ENCODE results near the gene ZNF560. TPM values are rescaled to one million over a fixed set of nuclear protein-coding genes. Genes with fewer than 3 reads are reported as not detected.

The ZNF560 gene
- total and polyA plus RNA-seq, 9 of the 15 experiments (the other 6 are each of a cell fraction or from before 2014, with no cell fraction given): 0.04 to 0.18 (median 0.05) TPM; not detected in 3

GRCh38 chr19:9538183-9539058 lies 40.0 kb upstream of the ZNF560 start, which contains the start of gene ZNF426:
TSS of gene ZNF426 (minus strand) at chr19:9538645. CDS start at chr19:9536232, 2,413 bp downstream.
- CTCF ChIA-PET (ENCODE audit: low intra/inter-chr PET ratio): no interaction called here
- TSS peak; percentile 86 for BruUV-seq (replicated peaks)
- H4K20me1 ChIP-seq (replicated peaks; ENCODE audit: control insufficient read depth, insufficient read depth, low read length): no peaks in the 10 kb centered on the region
- H3K4me2 ChIP-seq (ENCODE audit: insufficient read depth, low read length): peak within 1 kb of the TSS; percentile 83
- peak within 1 kb of the TSS; percentile 93 for H3K27ac ChIP-seq (ENCODE audit: extremely low read depth, low read depth, low read length)
- in situ Hi-C loops (cut with MboI) (no loop called here), intact Hi-C loops (cut with micrococcal nuclease) (no loop called here)
- H3K27me3 ChIP-seq (ENCODE audit: control insufficient read depth in 2 of 2, insufficient read depth in 2 of 2, low read length in 2 of 2): no peaks in the 10 kb centered on the region
- H3K79me2 ChIP-seq (ENCODE audit: control insufficient read depth, insufficient read depth, low read length): peaks cover 15% of the 10 kb centered on the region
- peaks cover 0 to 3% of the 10 kb centered on the region in 2 experiments; a peak in 2 of 5 replicates for H3K4me1 ChIP-seq (replicated peaks in 1 of 2; ENCODE audit: control insufficient read depth in 2 of 2, insufficient read depth in 2 of 2, low read length in 2 of 2)
- WGBS (ENCODE audit: insufficient coverage, low coverage, missing lambda C conversion rate): 2% methylated on average over 45 of the region's 49 CpGs
- peak within 1 kb of the TSS; percentile 81 for H3K4me3 ChIP-seq
- peak; percentile 88 to 95 (median 89) for DNase-seq (ENCODE audit: extremely low read depth in 1 of 4, low spot score in 3 of 4)
- H2AFZ ChIP-seq (ENCODE audit: low read depth, low read length): peak within 1 kb of the TSS; percentile 99
- H3K9ac ChIP-seq (ENCODE audit: insufficient read depth in 1 of 2, low read depth in 2 of 2, low read length in 2 of 2): peak within 1 kb of the TSS; percentile 92 to 98
- no peaks in the 10 kb centered on the region for H3K9me1 ChIP-seq (ENCODE audit: control insufficient read depth, insufficient read depth, low read length)
- peaks cover 14% of the 10 kb centered on the region for H3K9me3 ChIP-seq (replicated peaks; ENCODE audit: control insufficient read depth, insufficient read depth, low read depth, low read length)
- POLR2A ChIA-PET: no interaction called here
- peak; percentile 88 for FAIRE-seq
- peaks cover 31% of the 10 kb centered on the region for H3K36me3 ChIP-seq (ENCODE audit: control insufficient read depth, insufficient read depth, low read length)
- peak; percentile 98 for ATAC-seq
- TF ChIP-seq POLR2A (conservative IDR thresholded peaks at IDR 0.05) (peak; percentile 86), ZNF143 (CRISPR knock-in tag; IDR thresholded peaks at IDR 0.05) (no peak), POLR2AphosphoS5 (IDR thresholded peaks at IDR 0.05; ENCODE audit: control insufficient read depth, insufficient read depth, low read depth, low read length) (peak; percentile 68), ZNF511 (CRISPR knock-in tag; IDR thresholded peaks at IDR 0.05) (peak; percentile 72; the same call in 1 of the 2 replicates), C11orf30 (IDR thresholded peaks at IDR 0.05; ENCODE audit: low read depth) (peak; percentile 95), MYNN (IDR thresholded peaks at IDR 0.05) (no peak), MYNN (CRISPR knock-in tag; IDR thresholded peaks at IDR 0.05) (no peak), ZNF277 (CRISPR knock-in tag; IDR thresholded peaks at IDR 0.05; ENCODE audit: borderline replicate concordance) (no peak), PHF8 (IDR thresholded peaks at IDR 0.05; ENCODE audit: borderline replicate concordance, low read length) (peak; percentile 99), KDM5B (IDR thresholded peaks at IDR 0.05; ENCODE audit: insufficient replicate concordance, low read depth, low read length) (peak; percentile 84), TFAP4 (CRISPR knock-in tag; IDR thresholded peaks at IDR 0.05; ENCODE audit: borderline replicate concordance) (peak; percentile 72; the same call in 1 of the 2 replicates), NRF1 (conservative IDR thresholded peaks at IDR 0.05 in 1 of 2, IDR thresholded peaks at IDR 0.05 in 1 of 2) (peak; percentile 27 to 37; a peak in 1 of 4 replicates), GABPA (tag; conservative IDR thresholded peaks at IDR 0.05; ENCODE audit: low read depth) (0 out of 2 replicates have a peak, but pooled peaks have one; percentile 38), ZFX (CRISPR knock-in tag; IDR thresholded peaks at IDR 0.05) (peak; percentile 98)
- TF ChIP-seq, protein P1, sequence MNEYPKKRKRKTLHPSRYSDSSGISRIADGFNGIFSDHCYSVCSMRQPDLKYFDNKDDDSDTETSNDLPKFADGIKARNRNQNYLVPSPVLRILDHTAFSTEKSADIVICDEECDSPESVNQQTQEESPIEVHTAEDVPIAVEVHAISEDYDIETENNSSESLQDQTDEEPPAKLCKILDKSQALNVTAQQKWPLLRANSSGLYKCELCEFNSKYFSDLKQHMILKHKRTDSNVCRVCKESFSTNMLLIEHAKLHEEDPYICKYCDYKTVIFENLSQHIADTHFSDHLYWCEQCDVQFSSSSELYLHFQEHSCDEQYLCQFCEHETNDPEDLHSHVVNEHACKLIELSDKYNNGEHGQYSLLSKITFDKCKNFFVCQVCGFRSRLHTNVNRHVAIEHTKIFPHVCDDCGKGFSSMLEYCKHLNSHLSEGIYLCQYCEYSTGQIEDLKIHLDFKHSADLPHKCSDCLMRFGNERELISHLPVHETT (CRISPR knock-in tag; conservative IDR thresholded peaks at IDR 0.05 in 1 of 2, IDR thresholded peaks at IDR 0.05 in 1 of 2): peak in 1 of 2 experiments; percentile 48; a peak in 1 of 4 replicates

Measured in K562 (cell line).